ENCODE measurements around the gene TMED3.
"Not testable (repeated sequence)": the region's sequence is repeated elsewhere in the genome, so short reads cannot be mapped to it uniquely, and the experiment has no call there.

TMED3 gene

GRCh38 chr15:79319973-79320372 is 9.1 kb downstream of the TMED3 start:
- not testable (repeated sequence) for DNase-seq

GRCh38 chr15:79321876-79322275 is 11.0 kb downstream of the TMED3 start:
- no peak for DNase-seq

DNA sequence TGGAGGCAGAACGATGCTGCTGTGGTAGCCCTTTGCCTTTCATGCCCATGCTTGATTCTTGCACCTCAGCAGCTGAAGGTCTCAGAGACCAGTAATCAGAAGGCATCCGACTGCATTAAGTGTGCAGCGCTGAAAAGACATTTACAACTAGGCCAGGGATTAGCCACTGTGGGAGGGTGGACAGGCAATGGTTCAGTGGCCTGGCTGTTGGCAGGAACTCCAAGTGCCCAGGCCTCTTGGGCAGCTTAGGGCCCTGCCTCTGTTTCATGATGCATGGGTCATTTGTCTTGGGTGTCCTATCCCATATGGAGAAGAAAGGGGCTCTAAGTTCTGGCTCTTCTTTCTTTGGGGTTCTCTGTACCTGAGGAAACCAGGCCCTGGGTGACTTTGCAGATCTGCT is 11.4 kb downstream of the TMED3 start:
- DNase-seq, result no peak

- DNase-seq, result no peak
Measured at GRCh38 chr15:79322945-79323344, 12.0 kb downstream of the TMED3 start.

DNA sequence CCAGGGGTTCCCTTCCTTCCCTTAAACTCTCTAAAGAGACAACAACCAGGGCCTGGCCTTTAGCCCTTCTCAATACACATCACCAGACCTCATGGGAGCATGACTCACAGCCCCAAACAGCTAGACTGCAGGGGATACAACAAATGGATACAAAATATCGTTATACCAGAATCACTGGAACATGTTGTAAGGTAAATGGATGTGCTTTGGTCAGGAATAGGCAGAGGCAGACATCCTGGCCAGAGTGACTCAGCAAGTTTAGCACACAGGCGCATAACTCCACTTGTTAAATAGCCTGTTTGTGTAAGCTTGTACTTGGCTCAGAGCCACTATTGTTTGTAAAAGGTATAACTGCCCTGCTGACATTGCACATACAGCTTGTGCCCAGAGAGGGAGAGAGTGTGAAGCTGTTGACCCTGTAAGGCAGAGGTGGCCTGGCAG is 18.3 kb downstream of the TMED3 start:
- no peak for DNase-seq

DNA sequence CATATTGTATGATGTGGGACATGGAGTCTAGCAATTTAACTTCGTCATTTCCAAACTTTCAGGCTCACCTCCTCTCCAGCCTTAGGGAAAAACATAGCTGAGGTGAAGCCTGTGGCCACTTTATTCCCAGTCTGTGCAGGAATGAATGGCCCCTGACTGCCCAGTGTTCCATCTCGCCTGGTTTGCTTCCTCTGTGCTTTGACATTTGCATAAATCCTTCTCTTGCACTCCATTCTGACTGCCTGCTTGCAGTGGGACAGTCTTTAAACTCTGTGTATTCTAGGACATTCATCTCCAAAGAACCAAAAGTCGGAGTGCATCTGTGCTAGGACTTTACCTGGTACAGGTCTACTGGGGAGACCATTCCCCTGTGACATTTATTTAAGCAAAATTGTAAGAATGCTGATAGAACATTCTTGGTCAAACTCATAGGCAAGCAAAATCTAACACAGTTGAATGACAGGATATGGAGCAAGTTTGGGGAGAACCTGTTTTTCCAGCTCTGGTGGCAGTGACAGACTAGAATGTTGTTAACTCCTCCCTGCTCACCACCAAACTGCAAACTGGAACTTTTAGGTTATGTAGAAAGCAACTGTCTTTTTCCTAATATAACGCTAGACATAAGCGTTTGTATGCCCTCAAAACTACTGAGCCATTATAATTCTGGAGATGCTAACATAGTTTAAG is 22.1 kb downstream of the TMED3 start:
- DNase-seq, result no peak

- no peak for DNase-seq
Measured at GRCh38 chr15:79337591-79337990, 26.7 kb downstream of the TMED3 start.

- no peak for DNase-seq
Measured at GRCh38 chr15:79339588-79340314, 28.8 kb downstream of the TMED3 start.

- DNase-seq, result no peak
Measured at GRCh38 chr15:79340315-79340602, 29.3 kb downstream of the TMED3 start.

DNA sequence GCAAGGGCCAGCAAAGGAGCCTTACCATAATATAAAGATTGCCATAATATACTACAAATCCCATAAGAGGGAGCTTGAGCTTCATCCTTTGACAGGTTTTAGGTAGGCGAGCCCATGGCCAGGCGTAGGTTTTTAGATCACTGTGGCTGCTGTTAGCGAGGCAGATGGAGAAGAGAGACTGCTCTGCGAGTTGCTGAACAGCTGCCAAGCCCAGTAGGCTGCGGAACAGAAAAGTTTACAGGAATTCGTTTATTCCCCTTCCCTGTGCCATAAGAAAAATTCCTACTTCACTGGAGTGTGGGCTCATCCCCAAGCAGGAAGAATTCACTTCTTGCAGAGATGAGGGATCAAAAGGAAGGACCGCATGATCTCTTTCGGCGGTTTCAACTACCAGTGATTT is 30.5 kb downstream of the TMED3 start:
- DNase-seq, result no peak

- DNase-seq, result no peak
Measured at GRCh38 chr15:79349525-79349924, 38.6 kb downstream of the TMED3 start.

GRCh38 chr15:79352206-79352605 is 41.3 kb downstream of the TMED3 start:
- DNase-seq, result no peak

DNA sequence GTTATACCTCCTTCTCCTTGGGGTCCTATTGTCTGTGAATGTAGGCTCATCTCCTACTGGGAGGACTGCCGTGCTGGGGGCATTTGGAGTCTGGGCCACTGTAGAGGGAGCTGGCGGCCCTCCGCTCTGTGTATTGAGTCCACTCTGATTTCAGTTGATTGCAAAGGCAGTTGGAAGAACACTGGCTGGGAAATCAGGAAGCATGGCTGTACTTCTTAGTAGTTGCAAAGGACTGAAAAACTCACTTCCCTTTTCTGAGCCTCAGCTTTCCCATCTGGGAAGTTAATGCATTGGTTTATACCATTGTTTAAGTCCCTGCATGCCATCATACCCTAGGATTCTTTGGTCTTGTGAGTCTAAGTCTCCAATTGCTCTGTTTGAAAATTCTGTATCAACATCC is 46.7 kb downstream of the TMED3 start:
- no peak for DNase-seq

DNA sequence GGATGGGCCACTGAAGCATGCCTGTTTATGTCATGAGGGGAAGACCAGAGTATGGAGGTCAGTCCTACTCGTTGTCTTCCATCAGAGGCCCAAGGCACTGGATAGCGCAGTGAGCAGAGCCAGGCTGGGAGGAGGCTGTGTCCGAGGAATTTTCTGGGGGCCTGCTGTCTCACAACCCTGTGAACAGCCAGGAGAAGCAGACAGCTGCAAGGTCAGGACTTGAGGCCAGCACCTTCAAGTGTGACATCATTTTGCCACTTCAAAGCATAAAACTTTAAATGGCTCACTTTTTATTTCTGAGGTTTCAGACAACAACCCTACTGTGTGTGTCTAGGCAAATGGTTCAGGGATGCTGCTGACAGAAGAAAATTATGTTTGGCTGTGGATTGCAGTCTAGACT is 47.2 kb downstream of the TMED3 start:
- no peak for DNase-seq

DNA sequence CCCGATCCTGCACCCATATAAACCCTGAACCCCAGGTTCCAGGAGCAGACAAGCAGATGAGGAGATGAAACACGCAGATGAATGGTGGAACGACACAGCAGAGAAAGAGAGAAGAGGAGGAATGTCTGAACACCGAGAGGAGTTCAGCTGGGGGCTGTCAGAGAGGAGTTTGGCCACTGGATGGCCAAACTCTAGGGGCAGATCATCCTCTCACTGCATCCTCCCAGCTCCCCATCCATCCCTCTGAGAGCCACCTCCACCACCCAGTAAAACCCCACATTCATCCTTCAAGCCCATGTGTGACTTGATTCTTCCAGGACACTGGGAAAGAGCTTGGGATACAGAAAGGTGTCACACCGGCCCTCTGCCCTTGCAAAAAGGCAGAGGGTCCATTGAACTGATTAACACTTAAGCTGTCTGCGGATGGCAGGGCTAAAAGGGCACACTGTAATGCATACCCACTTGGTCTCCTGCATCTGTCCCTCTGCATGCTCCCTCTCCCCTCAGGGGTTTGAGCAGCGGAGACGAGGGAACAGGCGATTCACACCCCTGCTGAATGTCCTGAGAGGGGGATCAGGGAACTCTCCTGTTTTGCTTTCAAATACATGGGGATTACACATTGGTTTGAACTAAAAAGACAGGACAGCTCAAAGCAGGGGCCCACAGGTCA is 53.8 kb downstream of the TMED3 start:
- DNase-seq, result no peak

DNA sequence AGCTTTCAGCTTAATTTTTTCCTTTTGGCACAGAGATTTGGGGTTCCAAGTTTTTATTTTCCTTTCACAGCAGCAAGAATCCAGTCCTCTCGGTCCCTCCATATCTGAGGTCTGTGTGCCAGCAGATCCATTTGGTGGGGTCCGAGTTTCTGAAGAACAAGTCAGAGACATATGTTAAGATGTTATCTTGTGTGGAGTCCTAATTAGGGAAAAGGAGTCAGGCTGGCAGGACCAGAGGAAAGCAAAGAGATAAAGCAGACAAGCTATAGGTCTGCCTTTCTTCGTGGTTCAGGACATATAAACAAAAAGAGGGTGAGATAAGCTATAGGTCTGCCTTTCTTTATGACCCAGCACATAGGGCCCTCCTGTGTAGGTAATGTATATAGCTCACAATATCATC is 54.9 kb downstream of the TMED3 start:
- DNase-seq, result no peak

DNA sequence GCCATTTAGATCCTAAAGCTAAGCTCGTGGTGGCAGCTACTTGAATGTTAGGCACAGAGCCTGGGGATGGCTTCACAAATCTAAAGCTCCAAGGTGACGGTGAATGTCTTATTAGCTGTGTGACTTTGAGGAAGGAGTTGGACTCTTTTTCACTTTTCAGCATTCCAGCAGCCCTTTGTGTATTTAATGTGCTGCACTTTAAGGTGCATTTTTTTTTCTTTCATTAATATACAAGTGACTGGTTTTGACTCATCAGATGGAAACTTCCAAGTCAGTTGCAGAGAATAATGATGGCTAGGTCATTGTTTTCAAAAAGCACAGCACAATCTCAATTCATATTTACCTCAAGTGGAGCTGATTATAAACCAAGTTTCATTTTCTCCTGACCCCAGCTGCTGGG is 55.8 kb downstream of the TMED3 start:
- no peak for DNase-seq

- no peak for DNase-seq
Measured at GRCh38 chr15:79370716-79371115, 59.8 kb downstream of the TMED3 start.

- DNase-seq, result no peak
Measured at GRCh38 chr15:79371591-79371990, 60.7 kb downstream of the TMED3 start.

DNA sequence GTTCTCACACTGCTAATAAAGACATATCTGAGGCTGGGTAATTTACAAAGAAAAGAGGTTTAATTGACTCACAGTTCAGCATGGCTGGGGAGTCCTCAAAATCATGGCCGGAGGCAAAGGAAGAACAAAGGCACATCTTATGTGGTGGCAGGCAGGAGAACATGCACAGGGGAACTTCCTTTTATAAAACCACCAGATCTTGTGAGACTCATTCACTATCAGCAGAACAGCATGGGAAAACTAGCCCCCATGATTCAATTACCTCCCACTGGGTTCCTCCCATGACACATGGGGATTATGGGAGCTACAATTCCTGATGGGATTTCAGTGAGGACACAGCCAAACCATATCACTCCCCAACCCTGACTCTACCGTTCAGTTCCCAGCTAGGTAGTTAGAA is 61.5 kb downstream of the TMED3 start:
- no peak for DNase-seq

Measured in activated CD4-positive, CD25-positive, alpha-beta regulatory T cell (primary cell).